Activated T-helper 1 cell treated with Interleukin-2 at 50 U/mL for 16 hours (primary cell): ENCODE measurements around the gene ARHGAP26.

Source experiments
- DNase-seq: peaks from one replicate; pipeline ENCODE4 v3.0.0-alpha.2; 2020; ENCODE audit warnings: low read depth

The ARHGAP26 gene

DNA sequence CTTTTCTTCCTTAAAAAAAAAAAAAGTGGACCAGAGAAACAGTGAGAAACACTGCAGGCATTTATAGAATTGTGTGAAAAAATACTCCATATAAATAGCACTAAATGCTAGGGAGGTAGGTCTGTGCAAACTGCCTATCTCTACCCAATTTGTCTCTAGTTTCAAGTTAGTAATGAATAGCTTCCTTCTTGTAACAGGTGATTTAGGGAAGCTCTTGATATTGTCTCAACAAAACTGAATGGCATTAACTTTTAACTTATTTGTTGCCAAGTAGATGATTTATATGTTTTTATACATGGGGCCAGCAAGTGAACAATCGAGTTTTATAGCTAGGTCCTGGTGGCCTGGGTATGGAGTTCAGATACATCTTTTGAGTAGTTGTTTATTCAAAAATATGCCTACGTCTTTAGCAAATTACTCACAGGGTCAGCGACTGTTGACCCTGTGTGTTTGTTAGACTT is 349.7 kb downstream of the ARHGAP26 start:
- DNase-seq, result no peak

GRCh38 chr5:143120460-143121134 is 350.4 kb downstream of the ARHGAP26 start:
- no peak for DNase-seq

DNA sequence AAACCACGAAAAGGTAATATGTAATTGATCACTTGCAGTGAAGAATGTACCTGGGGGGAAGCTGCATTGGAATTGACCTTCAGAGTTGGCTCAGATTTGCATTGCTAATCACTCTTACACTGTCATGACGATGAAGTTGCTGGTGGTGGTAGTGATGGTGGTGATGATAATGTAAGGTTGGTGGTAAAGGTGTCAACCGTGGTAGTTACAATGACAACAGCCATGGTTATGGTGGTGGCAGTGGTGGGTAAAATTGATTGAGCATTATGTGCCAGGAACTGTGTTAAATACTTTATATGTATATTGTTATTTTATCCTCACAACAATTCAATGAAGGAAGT is 350.9 kb downstream of the ARHGAP26 start:
- no peak for DNase-seq

GRCh38 chr5:143124593-143124992 is 354.4 kb downstream of the ARHGAP26 start:
- DNase-seq, result no peak

DNA sequence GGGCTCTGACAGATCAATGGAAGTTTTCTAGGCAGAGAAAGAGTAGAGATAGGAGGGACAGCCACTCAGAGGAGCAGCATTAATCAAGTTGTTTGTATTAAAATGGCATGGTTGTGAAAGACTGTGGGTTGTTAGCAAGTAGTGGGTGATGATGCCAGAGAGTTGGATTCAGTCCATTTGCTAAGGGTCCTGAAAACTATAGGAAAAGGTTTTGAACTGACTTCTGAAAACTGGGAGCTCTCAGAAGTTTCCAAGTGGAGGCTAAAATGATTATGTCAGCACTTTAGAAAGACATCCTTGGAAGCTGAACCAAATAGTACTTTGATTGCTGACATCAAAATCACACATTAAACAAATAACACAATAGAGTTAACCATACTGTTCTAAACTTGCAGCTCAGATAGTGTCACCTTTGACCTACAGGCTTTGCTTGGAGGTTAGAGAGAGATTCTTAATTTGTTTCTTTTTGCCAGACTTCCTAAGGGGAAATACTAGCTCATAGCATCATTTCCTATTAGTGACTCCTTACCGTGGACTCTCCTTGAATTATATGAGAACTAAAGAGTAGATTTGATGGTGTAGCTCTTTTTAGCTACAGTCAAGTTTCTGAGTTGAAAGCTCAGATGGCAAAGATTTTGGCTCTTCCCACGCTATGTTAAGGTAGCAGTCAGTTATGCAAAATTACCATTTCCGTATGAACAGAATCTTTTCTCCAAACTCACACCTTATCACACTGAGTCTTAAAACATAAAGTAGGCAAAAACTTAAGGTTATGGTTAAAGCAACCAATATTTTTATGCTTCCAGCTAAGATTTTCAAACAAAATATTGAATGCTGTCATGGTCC is 356.2 kb downstream of the ARHGAP26 start:
- DNase-seq, result no peak

DNA sequence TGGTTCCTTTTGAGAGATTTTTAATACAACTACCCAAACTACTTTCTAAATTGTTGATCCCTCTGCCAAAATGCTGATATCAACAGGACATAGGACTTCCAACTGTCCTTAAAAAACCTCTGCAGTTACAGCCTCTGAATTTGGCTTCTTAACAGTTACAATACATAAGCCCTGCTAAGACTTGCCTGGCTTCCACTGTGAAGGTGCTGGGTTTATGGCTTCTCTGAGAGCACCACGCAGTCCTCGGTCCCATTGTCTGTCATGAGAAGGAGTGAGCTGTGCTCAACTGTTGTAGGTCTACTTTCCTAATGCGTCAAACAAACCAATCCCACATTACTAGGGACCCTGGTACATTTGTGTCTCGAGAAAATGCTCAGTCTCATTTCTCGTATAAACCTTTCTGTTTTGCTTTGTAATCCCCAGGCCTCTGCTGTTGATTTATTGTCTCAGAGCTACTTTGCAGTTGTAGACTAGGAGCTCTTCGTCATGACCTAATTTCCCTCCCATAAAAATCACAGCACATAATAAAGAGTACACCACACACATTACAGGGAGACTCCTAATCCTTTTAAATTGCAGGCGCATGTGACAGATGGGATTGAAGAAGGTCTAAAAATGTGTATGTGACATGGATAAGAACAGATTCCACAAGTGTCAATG is 358.4 kb downstream of the ARHGAP26 start:
- no peak for DNase-seq

DNA sequence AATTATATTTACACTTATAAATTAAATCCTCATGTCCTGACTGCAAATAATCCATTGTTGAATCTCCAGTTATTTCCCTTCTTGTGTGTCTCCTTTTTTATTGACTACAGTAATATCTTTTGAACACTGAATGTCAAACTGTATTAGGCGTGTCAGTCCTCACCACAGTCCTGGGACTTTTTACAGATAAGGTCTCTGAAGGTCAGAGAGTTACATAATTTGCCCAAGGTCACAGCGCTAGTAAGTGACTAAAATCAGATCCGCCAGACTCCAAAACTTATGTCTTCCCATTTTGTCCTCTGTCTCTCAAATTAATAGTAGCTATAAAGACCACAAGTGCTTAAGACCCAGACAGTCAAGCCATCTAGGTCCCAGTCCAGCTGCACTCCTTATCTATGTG is 359.0 kb downstream of the ARHGAP26 start:
- no peak for DNase-seq

- no peak for DNase-seq
These were observed 359.9 kb downstream of the ARHGAP26 start for GRCh38 chr5:143129910-143130612.

DNA sequence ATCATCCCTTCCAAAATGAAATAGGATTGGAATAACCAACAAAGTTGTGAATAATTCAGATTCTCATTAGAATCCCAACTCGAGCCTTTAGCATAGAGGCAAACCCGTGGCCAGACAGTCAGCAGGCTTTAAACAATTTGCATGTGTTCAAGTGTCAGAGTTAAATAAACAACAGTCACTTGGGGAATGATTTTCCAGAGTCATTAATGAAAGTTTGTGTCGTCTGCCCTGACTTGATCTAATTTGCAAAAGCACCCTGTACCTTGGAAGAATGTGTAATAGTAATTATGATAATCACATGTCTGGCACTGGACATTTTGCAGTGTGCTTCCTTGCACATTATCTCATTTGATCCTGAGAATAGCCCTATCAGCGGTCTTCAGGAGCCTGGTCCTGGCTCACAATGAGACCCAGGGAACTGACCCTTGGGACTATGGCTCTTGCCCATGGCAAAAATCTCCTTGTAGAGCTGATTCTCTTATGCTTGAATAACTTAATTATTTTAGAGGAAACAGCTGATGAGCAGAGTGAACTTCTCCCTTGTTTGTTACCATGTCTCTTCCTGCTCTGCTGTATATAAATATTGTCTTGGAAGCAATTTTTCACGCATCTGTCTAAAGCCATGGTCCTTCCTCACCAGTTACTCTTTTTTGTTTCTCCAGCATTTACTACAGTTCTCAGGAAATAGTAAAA is 360.6 kb downstream of the ARHGAP26 start:
- DNase-seq, result no peak

- DNase-seq, result no peak
These were observed 361.8 kb downstream of the ARHGAP26 start for GRCh38 chr5:143131972-143132371.

GRCh38 chr5:143132739-143133138 is 362.6 kb downstream of the ARHGAP26 start:
- no peak for DNase-seq

- no peak for DNase-seq
These were observed 363.5 kb downstream of the ARHGAP26 start for GRCh38 chr5:143133721-143134120.

GRCh38 chr5:143134269-143134668 is 364.1 kb downstream of the ARHGAP26 start:
- DNase-seq, result no peak

GRCh38 chr5:143134900-143135299 is 364.7 kb downstream of the ARHGAP26 start:
- DNase-seq, result no peak

DNA sequence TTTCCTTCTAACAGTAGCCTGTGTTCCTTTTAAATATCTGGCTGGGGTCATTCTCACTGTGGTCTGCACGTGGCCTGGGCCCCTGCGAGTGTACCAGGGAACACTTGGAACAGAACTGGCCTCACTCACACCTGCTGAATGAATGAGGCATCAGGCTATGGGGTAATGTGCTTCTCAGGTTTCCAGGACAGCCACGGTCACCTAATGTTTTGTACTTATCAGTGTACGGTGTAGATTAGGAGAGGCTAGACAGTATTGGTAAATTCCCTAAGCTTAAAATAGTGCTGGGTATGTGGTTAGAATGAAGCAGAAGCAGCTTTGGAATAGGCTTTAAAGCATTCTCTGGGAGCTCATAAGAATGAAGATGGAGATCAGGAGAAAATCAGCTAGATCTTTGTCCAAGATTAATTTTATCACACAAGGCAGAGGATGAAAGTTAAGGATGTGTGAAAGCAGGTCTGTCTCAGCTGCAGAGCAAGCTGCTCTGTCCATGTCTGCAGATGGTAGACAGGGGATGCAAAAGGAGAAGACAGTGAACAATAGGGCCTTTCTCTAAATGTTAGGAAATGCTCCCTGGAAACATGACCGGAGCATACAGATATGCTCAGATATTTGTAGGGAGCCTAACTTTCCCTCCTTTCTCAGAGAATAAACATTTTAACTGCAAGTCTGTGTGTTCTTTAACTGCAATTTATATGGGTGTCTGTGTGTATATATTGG is 365.8 kb downstream of the ARHGAP26 start:
- DNase-seq, result no peak

DNA sequence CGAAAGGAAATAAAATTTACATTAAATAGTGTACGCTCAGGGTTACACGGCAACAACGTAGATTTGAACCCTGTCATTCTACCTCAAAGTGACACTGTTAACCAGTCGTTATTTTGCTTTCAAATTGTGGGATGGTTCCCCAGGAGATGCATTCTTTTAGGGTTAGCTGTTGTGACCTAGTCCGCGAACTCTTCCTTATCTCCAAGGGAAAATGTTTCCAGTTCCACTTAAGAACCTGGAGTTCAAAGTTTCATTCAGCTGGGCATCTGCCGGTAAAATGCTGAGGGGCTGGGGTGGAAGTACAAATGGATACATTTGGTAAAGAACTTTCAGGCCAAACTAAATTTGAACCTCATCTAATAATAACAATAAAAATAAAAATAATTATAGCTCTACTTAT is 368.7 kb downstream of the ARHGAP26 start:
- DNase-seq, result no peak

- no peak for DNase-seq
These were observed 369.4 kb downstream of the ARHGAP26 start for GRCh38 chr5:143139585-143139984.

- DNase-seq, result no peak
These were observed 370.5 kb downstream of the ARHGAP26 start for GRCh38 chr5:143140492-143141203.

DNA sequence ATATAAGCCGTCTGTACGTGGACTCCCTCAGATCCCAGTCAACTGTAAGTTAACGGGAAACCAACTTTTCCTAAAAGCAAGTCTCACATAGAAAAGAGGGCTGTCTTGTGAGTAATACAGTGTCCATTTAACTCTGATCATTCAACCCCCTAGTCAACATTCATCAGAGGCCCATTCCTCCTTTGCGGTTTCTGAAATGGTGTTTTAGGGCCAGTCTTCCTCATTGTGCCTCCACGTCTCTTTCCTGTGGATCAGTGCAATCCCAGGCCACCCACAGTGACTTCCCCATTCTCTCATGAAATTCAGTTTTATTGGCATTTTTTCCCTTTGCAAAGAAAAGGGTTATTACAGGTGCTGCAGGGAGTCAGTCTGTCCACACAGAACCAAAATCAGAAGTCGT is 371.5 kb downstream of the ARHGAP26 start:
- no peak for DNase-seq
